ENCODE measurements around the gene ADGRB3.

Gene ADGRB3

GRCh38 chr6:68634726-68635411 is at the start of gene ADGRB3:
Gene ADGRB3 (plus strand): TSS chr6:68635282. CDS start chr6:68638676, 3,394 bp downstream.
- Histone ChIP-seq H3K9me3 (ENCODE audit: control insufficient read depth in 1 of 2, low read length in 2 of 2) (no peaks in the 10 kb centered on the region), H3K36me3 (ENCODE audit: control insufficient read depth in 1 of 2, insufficient read depth in 2 of 2, low read length in 2 of 2) (no peaks in the 10 kb centered on the region), H3K27ac (ENCODE audit: low read length) (peak within 1 kb of the TSS; percentile 65), H3K4me1 (ENCODE audit: control insufficient read depth in 1 of 2, insufficient read depth in 2 of 2, low read length in 2 of 2) (peaks cover 0 to 5% of the 10 kb centered on the region in 2 donors), H3K4me3 (ENCODE audit: low read depth in 1 of 2, low read length in 2 of 2) (peak within 1 kb of the TSS; percentile 85 to 89), H3K27me3 (ENCODE audit: low read depth, low read length) (no peaks in the 10 kb centered on the region)

GRCh38 chr6:68593558-68593957 is 41.5 kb upstream of the ADGRB3 start:
- H3K27me3 ChIP-seq (ENCODE audit: low read depth, low read length): no peaks in the 10 kb centered on the region
- no peak overlapping the region for H3K27ac ChIP-seq (ENCODE audit: low read length)
- no peaks in the 10 kb centered on the region for H3K36me3 ChIP-seq (ENCODE audit: control insufficient read depth in 1 of 2, insufficient read depth in 2 of 2, low read length in 2 of 2)
- H3K4me3 ChIP-seq (ENCODE audit: low read depth in 1 of 2, low read length in 2 of 2): no peak overlapping the region
- H3K9me3 ChIP-seq (ENCODE audit: control insufficient read depth in 1 of 2, low read length in 2 of 2): no peaks in the 10 kb centered on the region
- no peaks in the 10 kb centered on the region for H3K4me1 ChIP-seq (ENCODE audit: control insufficient read depth in 1 of 2, insufficient read depth in 2 of 2, low read length in 2 of 2)

GRCh38 chr6:68597642-68598041 is 37.4 kb upstream of the ADGRB3 start:
- no peaks in the 10 kb centered on the region for H3K27me3 ChIP-seq (ENCODE audit: low read depth, low read length)
- no peaks in the 10 kb centered on the region for H3K36me3 ChIP-seq (ENCODE audit: control insufficient read depth in 1 of 2, insufficient read depth in 2 of 2, low read length in 2 of 2)
- no peak overlapping the region for H3K4me3 ChIP-seq (ENCODE audit: low read depth in 1 of 2, low read length in 2 of 2)
- no peaks in the 10 kb centered on the region for H3K4me1 ChIP-seq (ENCODE audit: control insufficient read depth in 1 of 2, insufficient read depth in 2 of 2, low read length in 2 of 2)
- no peaks in the 10 kb centered on the region for H3K9me3 ChIP-seq (ENCODE audit: control insufficient read depth in 1 of 2, low read length in 2 of 2)
- H3K27ac ChIP-seq (ENCODE audit: low read length): no peak overlapping the region

- no peaks in the 10 kb centered on the region for H3K36me3 ChIP-seq (ENCODE audit: control insufficient read depth in 1 of 2, insufficient read depth in 2 of 2, low read length in 2 of 2)
- no peaks in the 10 kb centered on the region for H3K9me3 ChIP-seq (ENCODE audit: control insufficient read depth in 1 of 2, low read length in 2 of 2)
- H3K4me1 ChIP-seq (ENCODE audit: control insufficient read depth in 1 of 2, insufficient read depth in 2 of 2, low read length in 2 of 2): no peaks in the 10 kb centered on the region
- H3K27ac ChIP-seq (ENCODE audit: low read length): no peak overlapping the region
- H3K27me3 ChIP-seq (ENCODE audit: low read depth, low read length): no peaks in the 10 kb centered on the region
- H3K4me3 ChIP-seq (ENCODE audit: low read depth in 1 of 2, low read length in 2 of 2): no peak overlapping the region
Observed at GRCh38 chr6:68615938-68616337, 19.1 kb upstream of the ADGRB3 start.

GRCh38 chr6:68625998-68626397 is 9.1 kb upstream of the ADGRB3 start:
- no peaks in the 10 kb centered on the region for H3K36me3 ChIP-seq (ENCODE audit: control insufficient read depth in 1 of 2, insufficient read depth in 2 of 2, low read length in 2 of 2)

GRCh38 chr6:68628161-68628560 is 6.9 kb upstream of the ADGRB3 start:
- Histone ChIP-seq H3K36me3 (ENCODE audit: control insufficient read depth in 1 of 2, insufficient read depth in 2 of 2, low read length in 2 of 2) (no peaks in the 10 kb centered on the region), H3K4me3 (ENCODE audit: low read depth in 1 of 2, low read length in 2 of 2) (no peak overlapping the region)

More at GRCh38 chr6:68625998-68626397, 9.1 kb upstream of the ADGRB3 start:
- Histone ChIP-seq H3K4me3 (ENCODE audit: low read depth in 1 of 2, low read length in 2 of 2) (no peak overlapping the region), H3K9me3 (ENCODE audit: control insufficient read depth in 1 of 2, low read length in 2 of 2) (no peaks in the 10 kb centered on the region), H3K27me3 (ENCODE audit: low read depth, low read length) (no peaks in the 10 kb centered on the region), H3K4me1 (ENCODE audit: control insufficient read depth in 1 of 2, insufficient read depth in 2 of 2, low read length in 2 of 2) (no peaks in the 10 kb centered on the region), H3K27ac (ENCODE audit: low read length) (no peak overlapping the region)

GRCh38 chr6:68632734-68633133 is 2.3 kb upstream of the ADGRB3 start:
- Histone ChIP-seq H3K4me1 (ENCODE audit: control insufficient read depth in 1 of 2, insufficient read depth in 2 of 2, low read length in 2 of 2) (peaks cover 0 to 5% of the 10 kb centered on the region in 2 donors), H3K36me3 (ENCODE audit: control insufficient read depth in 1 of 2, insufficient read depth in 2 of 2, low read length in 2 of 2) (no peaks in the 10 kb centered on the region), H3K27ac (ENCODE audit: low read length) (no peak overlapping the region), H3K4me3 (ENCODE audit: low read depth in 1 of 2, low read length in 2 of 2) (no peak overlapping the region), H3K9me3 (ENCODE audit: control insufficient read depth in 1 of 2, low read length in 2 of 2) (no peaks in the 10 kb centered on the region), H3K27me3 (ENCODE audit: low read depth, low read length) (no peaks in the 10 kb centered on the region)

More at GRCh38 chr6:68628161-68628560, 6.9 kb upstream of the ADGRB3 start:
- Histone ChIP-seq H3K27me3 (ENCODE audit: low read depth, low read length) (no peaks in the 10 kb centered on the region), H3K9me3 (ENCODE audit: control insufficient read depth in 1 of 2, low read length in 2 of 2) (no peaks in the 10 kb centered on the region), H3K4me1 (ENCODE audit: control insufficient read depth in 1 of 2, insufficient read depth in 2 of 2, low read length in 2 of 2) (no peaks in the 10 kb centered on the region), H3K27ac (ENCODE audit: low read length) (no peak overlapping the region)

- peak overlapping the region; percentile 61 for H3K27ac ChIP-seq (ENCODE audit: low read length)
- H3K9me3 ChIP-seq (ENCODE audit: control insufficient read depth in 1 of 2, low read length in 2 of 2): no peaks in the 10 kb centered on the region
- peaks cover 0 to 5% of the 10 kb centered on the region in 2 donors for H3K4me1 ChIP-seq (ENCODE audit: control insufficient read depth in 1 of 2, insufficient read depth in 2 of 2, low read length in 2 of 2)
- H3K4me3 ChIP-seq (ENCODE audit: low read depth in 1 of 2, low read length in 2 of 2): peak overlapping the region; percentile 85 to 89
- H3K36me3 ChIP-seq (ENCODE audit: control insufficient read depth in 1 of 2, insufficient read depth in 2 of 2, low read length in 2 of 2): no peaks in the 10 kb centered on the region
- no peaks in the 10 kb centered on the region for H3K27me3 ChIP-seq (ENCODE audit: low read depth, low read length)
Observed at GRCh38 chr6:68633281-68633971, 1.7 kb upstream of the ADGRB3 start.

GRCh38 chr6:68633972-68634725 is 933 bp upstream of the ADGRB3 start:
- H3K9me3 ChIP-seq (ENCODE audit: control insufficient read depth in 1 of 2, low read length in 2 of 2): no peaks in the 10 kb centered on the region
- peak overlapping the region; percentile 61 for H3K27ac ChIP-seq (ENCODE audit: low read length)
- H3K4me3 ChIP-seq (ENCODE audit: low read depth in 1 of 2, low read length in 2 of 2): peak overlapping the region; percentile 85 to 89
- peaks cover 0 to 5% of the 10 kb centered on the region in 2 donors for H3K4me1 ChIP-seq (ENCODE audit: control insufficient read depth in 1 of 2, insufficient read depth in 2 of 2, low read length in 2 of 2)
- no peaks in the 10 kb centered on the region for H3K27me3 ChIP-seq (ENCODE audit: low read depth, low read length)
- H3K36me3 ChIP-seq (ENCODE audit: control insufficient read depth in 1 of 2, insufficient read depth in 2 of 2, low read length in 2 of 2): no peaks in the 10 kb centered on the region

- Histone ChIP-seq H3K4me1 (ENCODE audit: control insufficient read depth in 1 of 2, insufficient read depth in 2 of 2, low read length in 2 of 2) (peaks cover 0 to 5% of the 10 kb centered on the region in 2 donors), H3K9me3 (ENCODE audit: control insufficient read depth in 1 of 2, low read length in 2 of 2) (no peaks in the 10 kb centered on the region), H3K27ac (ENCODE audit: low read length) (peak overlapping the region; percentile 65), H3K4me3 (ENCODE audit: low read depth in 1 of 2, low read length in 2 of 2) (peak overlapping the region; percentile 77 to 89), H3K27me3 (ENCODE audit: low read depth, low read length) (no peaks in the 10 kb centered on the region), H3K36me3 (ENCODE audit: control insufficient read depth in 1 of 2, insufficient read depth in 2 of 2, low read length in 2 of 2) (no peaks in the 10 kb centered on the region)
Observed at GRCh38 chr6:68635412-68635705, 277 bp downstream of the ADGRB3 start.

- Histone ChIP-seq H3K9me3 (ENCODE audit: control insufficient read depth in 1 of 2, low read length in 2 of 2) (no peaks in the 10 kb centered on the region), H3K27me3 (ENCODE audit: low read depth, low read length) (no peaks in the 10 kb centered on the region), H3K36me3 (ENCODE audit: control insufficient read depth in 1 of 2, insufficient read depth in 2 of 2, low read length in 2 of 2) (no peaks in the 10 kb centered on the region), H3K27ac (ENCODE audit: low read length) (peak overlapping the region; percentile 65), H3K4me1 (ENCODE audit: control insufficient read depth in 1 of 2, insufficient read depth in 2 of 2, low read length in 2 of 2) (peaks cover 0 to 5% of the 10 kb centered on the region in 2 donors), H3K4me3 (ENCODE audit: low read depth in 1 of 2, low read length in 2 of 2) (peak overlapping the region; percentile 77 to 89)
Observed at GRCh38 chr6:68635706-68636513, 828 bp downstream of the ADGRB3 start.

All from muscle layer of duodenum (tissue), 2 donors.